COLO829 (cell line): ENCODE data around the gene MEIS1.
"Not testable (repeated sequence)": the region's sequence is repeated elsewhere in the genome, so short reads cannot be mapped to it uniquely, and the experiment has no call there.

Experiments
- DNase-seq: peaks from one replicate; pipeline ENCODE4 v3.0.0; 2012; ENCODE audit warnings: low spot score

MEIS1 gene

DNA sequence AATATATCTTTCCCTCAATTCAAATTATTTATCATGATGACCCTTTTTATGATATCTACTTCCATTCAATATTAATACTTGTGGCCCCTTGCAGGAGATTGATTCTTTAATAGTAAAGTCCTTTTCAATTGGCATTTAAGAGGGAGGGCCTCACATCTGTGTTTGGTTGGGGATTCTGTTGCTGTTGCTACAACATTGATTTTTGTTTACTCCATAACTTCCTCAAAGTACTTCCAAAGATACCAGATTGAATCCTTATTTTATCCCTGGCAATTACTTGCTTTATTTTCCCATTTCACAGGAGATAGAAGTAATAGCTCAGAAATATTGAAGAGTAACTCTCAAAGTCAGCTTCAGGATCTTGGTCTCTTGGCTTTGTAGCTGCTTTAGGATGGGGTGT is 32.8 kb downstream of the MEIS1 start:
- no peak for DNase-seq

DNA sequence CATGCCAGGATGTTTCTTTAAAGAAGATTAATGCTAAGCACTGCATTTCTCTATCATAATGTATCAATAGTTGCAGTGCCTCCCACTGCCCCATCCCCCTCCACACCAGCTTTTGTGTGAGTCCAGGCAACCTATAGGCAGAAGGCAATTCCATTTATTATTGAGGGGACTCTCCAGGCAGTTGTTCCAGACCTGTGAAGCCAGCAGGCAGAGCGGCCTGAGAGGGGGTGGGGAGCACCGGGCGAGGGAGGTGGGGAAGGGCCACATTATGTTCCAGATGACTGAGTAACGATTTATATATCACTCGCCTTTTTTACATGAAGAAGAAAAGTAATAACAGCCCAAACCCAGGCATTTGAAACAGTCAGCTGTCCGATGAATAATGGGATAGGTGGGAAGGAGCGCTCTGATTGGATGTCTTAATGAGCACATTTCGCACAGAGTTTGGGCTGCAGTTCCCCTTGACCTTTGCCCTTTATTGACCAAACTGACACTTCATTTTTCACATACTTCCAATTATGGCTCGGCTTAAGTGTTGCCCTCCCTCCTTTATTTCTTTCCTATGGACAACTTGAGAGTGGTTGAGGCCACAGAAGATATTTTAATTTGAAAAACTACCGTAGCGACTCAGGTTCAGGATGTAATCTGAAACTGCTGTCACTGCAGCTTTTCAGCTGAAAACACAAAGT is 34.4 kb downstream of the MEIS1 start:
- no peak for DNase-seq

DNA sequence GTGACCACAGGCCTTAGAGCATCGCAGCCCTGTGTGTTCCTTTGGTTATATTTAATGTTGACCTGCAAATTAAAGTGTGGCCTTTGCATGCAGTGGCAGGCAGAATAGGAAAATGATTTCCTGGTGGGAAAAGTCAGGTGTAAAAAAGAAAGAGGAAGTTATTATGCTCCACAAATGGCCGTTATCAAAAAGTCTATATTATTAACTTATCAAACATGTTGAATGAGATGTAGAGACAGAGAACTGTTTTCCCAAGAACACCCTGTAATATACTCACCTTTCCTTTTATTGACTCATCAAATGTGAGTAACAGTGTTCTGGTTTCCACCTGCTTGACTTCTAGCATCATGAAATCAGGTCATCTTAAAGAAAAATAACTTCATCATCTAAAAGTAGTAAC is 35.3 kb downstream of the MEIS1 start:
- DNase-seq: no peak

DNA sequence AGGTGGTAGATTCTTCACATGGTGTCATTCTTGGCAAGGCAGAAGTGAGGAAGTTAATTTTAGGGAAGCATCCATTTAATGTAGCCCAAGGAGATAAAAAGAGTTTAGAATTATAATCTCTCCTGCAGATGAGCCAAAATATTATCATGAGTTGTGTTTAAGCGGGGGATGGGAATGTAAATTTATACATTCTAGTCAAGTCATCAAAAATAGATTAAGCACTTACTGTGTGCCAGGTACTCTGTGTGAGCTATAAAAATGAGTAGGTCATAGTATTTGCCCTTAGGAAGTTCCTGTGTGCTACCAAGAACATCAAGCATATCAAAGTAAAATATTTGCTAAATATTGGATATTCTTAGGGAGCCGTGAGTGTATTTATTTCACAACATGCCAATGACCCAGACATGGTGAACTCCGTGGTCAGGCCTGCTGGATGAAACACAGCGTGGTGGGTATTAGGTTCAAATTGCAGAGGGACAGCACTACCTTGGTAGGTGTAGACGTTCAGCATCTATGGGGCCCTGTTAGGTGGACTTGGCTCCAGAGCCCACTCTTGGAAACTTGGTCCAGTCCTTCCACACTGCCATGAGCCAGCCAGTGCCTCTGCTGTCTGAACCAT is 37.4 kb downstream of the MEIS1 start:
- DNase-seq: no peak

DNA sequence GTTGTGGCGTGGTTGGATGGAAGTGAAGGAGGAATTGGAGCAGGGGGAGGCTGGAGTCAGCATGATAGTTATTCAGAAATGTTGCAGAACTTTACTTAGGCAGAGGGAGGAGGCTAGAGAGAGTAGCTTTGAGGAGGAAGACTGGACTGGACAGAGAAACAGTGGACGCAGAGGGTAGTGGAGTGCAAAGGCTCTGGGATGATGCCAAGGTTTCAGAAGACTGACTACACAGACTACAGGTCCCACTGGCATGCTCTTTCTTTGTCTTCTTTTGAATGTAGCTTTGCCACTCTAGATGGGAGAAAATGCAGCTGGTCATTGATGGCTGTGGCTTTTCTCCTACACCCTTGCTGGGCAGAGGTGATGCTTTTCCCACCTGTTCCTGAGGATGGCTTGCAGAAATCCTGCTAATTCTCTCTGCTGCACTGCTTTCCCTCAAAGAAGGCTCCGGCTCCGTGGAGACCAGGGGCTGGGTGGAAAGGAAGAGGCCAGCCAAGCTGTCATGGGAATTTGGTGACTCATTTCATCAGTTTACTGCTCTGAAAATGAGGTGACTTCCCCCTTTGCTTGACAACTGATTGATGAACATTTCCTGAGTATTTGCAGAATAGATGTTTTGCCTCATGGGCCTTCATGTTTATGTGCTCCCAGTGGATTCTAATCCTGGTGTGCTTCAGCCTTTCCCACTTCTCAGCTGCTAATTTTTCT is 42.4 kb downstream of the MEIS1 start:
- no peak for DNase-seq

DNA sequence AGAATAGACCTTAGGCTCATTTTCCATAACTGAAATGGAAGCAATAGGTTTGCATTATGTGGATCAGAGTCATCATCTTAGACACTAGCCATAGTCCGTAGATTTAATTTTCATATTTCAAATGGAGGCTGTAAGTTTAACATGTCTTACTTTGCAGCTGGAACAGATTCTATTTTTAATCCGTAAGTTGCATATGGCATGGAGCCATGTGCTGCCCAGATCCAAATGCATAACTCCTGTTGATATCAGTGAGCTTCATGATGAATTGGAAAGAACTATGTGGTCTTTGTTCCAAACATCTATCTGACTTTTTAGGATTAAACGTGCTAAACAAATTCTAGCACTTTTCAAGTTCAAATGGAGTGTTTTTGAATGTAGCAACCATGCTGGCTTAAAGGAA is 43.4 kb downstream of the MEIS1 start:
- DNase-seq: no peak

DNA sequence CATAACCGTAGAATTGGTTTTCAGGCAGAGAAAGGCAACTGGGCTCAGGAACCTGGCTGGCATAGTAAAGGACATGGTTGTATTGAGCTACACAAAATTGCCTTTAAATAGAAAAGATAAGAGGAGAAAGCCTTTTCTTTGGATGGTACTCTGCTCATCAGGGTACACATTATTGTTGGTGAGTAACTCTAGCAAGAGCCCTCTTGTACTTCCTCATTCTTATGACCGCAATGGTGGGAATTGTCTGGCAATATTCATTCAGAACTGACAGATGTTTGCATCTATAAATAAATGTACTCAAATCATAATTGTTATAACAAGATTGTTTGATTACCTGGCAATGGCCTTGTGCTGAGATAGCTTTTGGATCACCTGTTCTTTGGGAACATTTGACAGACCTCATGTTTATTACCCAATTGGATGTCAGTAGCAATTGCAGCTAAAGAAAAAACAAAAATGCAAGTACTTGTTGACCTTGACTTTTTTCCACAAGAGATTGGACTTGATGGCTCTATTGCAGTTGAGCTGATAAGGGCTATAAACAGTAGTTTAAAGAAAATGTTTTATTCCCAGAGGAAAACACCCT is 43.9 kb downstream of the MEIS1 start:
- no peak for DNase-seq

DNA sequence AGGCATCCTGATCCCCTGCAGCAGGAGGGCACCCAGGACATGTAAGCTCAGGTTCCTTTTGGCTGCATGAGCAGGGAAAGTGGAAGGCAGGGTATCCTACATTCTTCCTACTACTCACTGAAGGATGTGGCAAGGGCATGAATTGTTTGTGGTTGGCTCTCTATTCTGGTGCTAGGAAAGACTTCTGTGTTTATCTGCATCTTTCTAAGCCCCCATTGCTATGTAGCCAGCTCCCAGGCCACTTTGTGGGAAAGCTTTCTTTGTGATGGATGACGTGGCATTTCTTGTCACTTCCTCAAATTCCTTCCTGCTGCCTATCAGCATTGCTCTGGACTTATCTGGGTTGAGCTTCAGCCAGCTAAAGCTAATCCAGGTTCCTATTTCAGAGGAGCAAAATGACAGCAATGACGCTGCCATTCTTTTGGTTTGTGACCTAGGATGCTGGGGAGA is 46.2 kb downstream of the MEIS1 start:
- DNase-seq: no peak

DNA sequence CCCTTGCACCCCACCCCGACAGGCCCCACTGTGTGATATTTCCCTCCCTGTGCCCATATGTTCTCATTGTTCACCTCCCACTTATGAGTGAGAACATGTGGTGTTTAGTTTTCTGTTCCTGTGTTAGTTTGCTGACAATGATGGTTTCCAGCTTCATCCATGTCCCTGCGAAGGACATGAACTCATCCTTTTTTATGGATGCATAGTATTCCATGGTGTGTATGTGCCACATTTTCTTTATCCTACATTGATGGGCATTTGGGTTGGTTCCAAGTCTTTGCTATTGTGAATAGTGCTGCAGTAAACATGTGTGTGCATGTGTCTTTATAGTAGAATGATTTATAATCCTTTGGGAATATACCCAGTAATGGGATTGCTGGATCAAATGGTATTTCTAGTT is 50.3 kb downstream of the MEIS1 start:
- not testable (repeated sequence) for DNase-seq

DNA sequence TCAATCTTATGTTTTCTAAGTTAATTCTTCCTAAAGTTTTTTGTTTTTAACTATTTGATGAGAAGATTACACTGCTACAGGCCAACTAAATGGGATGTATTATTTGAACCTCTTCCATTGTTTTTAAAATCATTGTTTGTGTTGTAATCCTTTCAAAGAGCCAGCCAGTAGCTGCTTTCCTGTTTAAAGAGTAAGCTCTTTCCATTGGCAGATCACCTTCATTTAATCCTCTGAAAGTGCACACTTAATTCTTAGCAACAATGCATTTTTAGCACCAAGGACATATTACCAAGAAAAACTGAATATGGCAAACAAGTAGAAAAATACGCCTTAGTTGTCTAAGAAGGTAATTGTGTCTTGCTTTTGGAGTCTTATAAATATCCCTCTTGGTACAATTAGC is 54.0 kb downstream of the MEIS1 start:
- no peak for DNase-seq

DNA sequence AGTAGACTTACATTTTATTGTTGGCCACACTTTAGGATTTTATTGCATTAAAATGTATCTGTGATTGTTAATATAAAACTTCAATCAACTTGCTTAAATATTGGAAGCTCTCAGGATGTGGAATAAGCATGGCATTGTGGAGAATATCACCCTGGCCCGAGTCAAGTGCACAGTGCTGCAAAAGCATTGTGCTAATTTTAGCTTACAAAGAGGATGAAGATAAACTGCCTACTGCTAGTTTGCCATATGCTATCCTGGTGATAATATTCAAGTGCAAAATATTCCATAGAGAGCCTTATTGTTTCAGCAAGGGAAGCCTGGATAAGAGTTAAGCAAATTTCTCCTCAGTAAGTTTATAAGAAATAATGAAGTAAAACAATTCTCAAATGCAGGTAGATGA is 54.5 kb downstream of the MEIS1 start:
- no peak for DNase-seq

DNA sequence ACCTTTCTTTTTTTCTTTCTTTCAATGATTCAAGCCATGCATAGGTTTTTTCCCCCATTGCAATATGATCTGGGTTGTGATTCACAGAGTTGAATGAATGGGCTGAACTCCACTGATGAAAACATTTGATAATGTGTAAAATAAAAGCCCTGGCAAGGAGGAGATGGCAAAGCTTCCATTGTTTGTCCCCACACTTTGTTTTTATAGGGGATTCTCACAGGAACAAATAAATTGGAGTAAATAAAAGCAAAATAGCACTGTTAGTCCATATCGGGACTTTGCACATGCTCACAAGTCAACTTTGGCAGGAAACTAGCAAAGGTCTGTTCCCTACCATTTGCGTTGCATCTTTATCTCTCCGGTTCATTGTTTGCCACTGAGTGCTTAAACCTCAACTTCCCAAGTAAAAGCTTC is 55.7 kb downstream of the MEIS1 start:
- DNase-seq: peak; percentile 9

DNA sequence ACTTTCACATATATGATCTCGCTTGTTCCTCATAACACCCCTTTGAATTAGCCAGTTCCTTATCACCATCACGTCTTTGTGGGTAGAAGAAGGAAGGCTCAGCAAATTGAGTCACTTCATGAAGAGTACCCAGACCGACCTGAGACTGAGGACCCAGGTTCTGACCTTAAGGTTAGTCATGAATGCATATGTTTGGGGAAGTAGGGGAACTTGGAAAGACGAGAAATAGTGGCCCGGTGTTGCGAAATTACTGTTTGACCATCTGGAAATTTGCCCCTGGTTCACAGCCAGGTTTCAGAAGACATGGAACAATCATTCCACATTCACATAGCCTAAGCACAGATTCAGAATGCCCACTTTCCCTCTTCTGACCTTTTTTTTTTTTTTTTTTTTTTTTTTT is 59.8 kb downstream of the MEIS1 start:
- no peak for DNase-seq

DNA sequence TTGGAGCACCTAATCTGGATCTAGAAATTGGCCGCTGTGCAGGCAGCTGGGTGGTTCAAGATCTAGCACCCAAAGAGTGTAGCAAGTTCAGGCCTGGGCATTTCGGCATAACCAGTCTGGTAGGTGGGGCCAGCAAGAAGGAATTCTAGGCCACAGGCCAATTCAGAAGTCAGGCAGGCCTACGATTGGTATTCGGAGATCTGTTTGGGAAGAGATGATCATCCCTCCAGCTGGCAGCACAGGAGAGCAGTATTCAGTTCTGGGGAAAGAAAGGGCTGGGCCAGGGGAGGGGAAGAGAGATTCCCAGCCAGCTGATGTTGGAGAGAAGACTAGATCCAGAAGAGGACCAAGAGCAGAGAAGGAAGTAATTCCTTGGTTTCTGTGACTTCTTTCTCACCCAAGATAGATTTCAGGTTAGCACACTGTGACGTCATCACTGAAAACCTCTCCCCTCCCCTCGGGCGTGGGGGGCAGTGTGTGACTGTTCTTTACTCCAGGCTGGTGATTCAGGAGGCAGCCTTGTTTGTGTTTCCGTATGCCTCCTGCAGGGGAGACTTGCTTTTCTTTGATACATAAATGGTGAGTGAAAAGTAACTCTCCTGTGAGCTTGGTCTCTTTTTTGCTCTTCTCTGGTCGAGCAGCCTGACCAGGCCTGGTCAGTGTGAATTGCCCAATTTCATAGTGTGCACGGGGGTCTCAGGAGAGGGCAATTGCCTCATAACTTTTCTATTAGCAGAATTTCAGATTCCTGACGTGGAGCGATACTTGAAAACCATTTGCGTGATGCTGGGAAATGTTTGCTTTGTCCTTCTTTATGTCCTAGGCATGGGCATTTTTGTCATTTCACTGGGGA is 61.1 kb downstream of the MEIS1 start:
- no peak for DNase-seq

DNA sequence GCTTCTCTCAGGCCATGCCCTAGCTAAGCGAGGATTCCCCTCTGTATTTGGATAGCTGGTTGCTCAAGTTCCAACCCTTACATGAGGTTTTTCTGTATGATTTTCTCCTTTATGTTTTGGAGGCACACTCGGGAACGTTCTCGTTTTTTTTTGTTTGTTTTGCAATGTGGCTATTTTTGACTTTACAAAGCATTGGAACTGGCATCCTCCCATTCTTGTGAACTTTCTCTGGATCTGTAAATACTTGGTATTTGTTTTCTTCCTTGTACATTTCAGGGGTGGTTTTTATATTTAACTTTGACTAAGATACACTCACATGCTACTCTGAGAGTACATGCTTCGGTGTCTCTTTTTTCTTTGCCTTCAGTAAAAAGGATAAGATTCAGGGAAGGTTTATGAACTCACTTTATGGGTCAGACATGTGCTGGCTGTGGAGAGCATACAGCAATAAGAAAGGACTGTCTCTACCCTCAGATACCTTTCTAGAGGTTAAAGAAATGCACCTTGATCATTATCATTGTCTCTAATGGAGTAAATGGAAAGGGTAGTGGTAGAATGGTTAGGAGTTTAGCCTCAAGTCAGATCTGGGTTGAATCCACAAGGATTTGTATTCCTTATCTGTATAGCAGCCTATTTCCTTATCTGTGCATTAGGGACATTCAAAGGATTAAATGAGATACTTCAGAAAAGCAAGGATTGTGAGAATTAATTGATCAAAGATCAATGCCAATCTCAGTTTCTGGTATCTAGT is 61.9 kb downstream of the MEIS1 start:
- no peak for DNase-seq

DNA sequence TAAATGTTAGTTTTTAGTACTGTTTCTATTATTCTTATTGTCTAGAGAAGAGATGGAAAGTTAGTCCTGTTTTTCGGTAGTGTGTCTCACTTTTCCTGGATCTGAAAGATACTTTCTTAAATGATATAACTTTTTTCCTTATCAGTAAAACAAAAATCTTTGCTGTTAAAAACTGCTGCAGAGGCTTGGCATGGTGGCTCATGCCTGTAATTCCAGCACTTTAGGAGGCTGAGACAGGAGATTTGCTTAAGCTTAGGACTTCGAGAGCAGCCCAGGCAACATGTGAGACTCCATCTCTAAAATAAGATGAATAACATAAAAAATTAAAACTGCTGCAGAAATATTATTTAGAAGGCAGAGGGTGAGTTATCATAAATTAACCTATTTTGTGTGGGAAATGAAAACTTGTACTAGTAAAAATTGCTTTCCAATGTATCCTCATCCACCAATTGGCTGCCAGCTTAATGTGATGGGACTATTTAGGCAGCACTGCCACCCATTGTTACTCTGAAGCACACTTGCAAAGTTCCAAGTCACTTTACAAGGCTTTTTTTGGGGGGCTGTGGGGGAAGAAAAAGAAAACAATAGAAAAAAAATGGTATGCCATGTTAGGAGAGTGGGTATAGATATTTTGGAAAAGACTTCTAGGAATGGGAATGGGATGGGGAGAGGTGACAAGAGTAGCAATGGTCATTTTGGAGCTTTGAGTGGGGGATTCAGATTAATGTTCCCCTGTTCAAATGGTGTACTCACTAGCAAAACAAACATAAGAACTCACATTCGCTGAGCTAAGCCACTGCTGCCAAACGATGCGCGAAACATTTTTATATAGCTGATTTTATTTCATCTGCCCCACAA is 62.7 kb downstream of the MEIS1 start:
- DNase-seq: no peak

DNA sequence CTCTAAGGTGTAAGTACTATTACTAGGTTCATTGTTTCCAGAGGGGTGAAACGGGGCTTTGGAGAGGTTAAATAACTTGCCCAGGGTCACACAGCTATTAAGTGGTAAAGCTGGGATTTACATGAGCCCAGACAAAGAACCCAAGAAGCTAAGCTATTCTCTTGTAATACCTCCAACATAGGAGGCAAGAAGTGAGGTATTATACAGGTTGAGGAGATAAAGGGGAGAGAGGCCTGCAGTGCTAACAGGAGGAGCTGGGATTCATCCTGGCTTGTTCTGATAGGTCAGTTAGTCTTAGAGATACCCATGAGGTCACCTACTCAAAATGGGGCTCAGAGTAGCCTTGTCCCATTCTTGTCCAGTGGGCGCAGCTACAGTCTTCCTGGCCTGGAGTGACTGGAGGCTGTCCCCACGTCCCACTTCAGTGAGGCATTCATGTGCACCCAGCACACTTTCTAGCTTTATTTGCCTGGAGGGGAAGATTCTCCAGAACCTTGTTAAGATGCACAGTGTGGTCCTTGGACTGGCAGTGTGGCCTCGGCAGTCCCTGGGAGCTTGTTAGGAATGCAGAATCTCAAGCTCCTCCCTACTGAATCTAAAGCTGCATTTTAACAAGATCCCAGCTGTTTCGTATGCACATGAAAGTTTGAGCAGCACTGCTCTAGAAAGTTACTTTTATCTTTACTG is 63.5 kb downstream of the MEIS1 start:
- no peak for DNase-seq

DNA sequence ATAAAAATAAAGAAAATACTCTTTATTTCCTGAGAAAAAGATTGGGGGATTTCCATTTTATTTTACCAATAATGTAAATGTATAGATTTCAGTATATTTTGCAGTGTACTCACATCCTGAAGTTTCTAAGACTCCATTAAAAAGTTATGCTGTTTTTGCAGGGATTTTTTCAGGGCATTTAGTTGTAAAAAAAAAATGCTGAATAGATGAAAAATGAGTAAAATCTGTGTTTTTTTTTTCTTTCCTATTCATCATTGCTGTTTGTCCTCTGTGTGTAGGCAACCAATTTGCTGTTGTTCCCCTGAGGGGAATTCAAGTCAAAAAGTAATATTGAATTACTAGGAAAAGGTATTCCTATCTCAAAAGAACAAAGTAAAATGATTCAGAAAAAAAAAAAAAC is 66.3 kb downstream of the MEIS1 start:
- DNase-seq: no peak

DNA sequence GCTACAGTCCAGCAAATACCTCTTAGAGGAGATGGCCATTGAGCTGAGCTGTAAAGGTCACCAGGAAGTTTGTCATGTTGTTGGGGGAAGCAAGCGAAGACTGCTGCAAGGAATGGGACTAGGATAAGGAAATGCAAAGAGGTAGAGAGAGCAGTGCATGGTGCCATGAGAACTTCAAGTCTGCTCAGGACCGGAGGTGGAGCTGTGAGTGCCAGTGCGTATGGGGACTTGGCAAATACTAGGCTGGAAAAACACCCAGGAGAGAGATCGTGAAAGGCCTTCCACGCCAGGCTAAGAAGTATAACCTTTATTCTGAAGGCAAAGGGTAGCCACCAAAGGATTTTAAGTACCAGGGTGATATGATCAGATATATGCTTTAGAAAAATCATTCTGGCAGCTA is 71.3 kb downstream of the MEIS1 start:
- DNase-seq: no peak

DNA sequence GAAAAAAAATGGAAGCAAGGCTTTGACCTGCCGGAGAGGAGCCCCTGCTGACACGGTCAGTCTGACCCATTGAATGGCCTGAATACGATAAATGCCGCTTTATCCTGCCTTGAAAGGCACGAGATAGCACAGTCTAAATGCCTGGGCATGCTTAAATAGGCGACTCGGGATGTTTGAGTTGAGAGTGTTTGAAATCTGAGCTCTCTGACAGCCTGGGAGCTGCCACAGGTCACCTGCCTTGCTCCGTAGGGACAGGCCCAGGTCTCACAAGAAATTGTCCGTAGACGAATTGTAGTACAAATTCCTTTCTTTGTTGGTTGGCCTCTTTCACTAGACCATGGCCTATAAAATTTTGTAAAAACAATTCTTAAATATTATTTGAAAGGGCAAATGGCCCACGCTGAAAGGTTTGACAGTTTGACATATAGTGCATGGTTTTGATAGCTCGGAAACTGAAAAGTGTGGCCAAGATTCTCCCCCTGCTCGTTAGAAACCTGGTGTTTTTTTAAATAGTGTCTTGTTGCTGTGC is 72.8 kb downstream of the MEIS1 start:
- no peak for DNase-seq
